ENCODE data around the gene NPHS2.

DNA sequence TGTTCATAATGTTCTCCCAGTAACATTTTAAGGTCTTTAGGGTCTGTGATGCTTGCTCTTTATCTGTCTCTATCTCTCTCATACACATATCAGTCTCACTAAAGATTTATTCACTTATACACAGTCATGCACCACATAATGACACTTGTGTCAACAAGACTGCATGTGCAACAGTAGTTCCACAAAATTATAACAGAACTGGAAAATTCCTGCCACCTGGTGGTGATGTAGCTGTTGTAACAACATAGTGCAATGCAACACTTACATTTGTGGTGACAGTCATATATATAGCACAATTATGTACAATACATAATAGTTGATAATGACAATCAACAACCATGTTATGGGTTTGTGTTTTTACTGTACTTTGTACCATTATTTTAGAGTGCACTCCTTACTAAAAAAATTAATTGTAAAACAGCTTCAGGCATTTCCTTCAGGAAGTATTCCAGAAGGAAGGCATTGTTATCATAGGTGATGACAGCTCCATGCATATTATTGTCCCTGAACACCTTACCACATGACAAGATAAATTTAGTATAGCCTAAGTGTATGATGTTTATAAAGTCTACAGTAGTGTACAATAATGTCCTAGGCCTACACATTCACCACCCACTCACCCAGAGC, 24.0 kb upstream of the NPHS2 start:
- TF ChIP-seq DPF2 (CRISPR knock-in tag; IDR thresholded peaks at IDR 0.05; ENCODE audit: borderline replicate concordance, low read depth) (no peak), HOXA9 (CRISPR knock-in tag; IDR thresholded peaks at IDR 0.05; ENCODE audit: borderline replicate concordance) (no peak), HDAC2 (CRISPR knock-in tag; IDR thresholded peaks at IDR 0.05) (no peak), PAX8 (CRISPR knock-in tag; IDR thresholded peaks at IDR 0.05; ENCODE audit: borderline replicate concordance) (no peak), ZNF484 (CRISPR knock-in tag; IDR thresholded peaks at IDR 0.05; ENCODE audit: borderline replicate concordance, low read depth) (no peak), TRIM24 (CRISPR knock-in tag; IDR thresholded peaks at IDR 0.05) (no peak), ZBTB1 (CRISPR knock-in tag; IDR thresholded peaks at IDR 0.05; ENCODE audit: borderline replicate concordance) (no peak), ZBTB21 (CRISPR knock-in tag; IDR thresholded peaks at IDR 0.05) (no peak), NCOA1 (CRISPR knock-in tag; IDR thresholded peaks at IDR 0.05) (no peak)
- TF ChIP-seq, protein P1, sequence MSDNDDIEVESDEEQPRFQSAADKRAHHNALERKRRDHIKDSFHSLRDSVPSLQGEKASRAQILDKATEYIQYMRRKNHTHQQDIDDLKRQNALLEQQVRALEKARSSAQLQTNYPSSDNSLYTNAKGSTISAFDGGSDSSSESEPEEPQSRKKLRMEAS (IDR thresholded peaks at IDR 0.05) = no peak

All from HepG2 (cell line).